HEK293 (cell line): ENCODE results near the gene TPCN2.

Experiments
- ZBTB1 ChIP-seq: fragments of 450-650 bp; formaldehyde crosslinking; IDR thresholded peaks from 2 replicates; pipeline ENCODE4 v1.5.1; 2016; ENCODE audit warnings: missing biosample characterization, missing genetic modification characterization
- ZFP41 ChIP-seq: fragments of 450-650 bp; formaldehyde crosslinking; IDR thresholded peaks from 2 replicates; pipeline ENCODE4 v1.5.1; 2016; ENCODE audit warnings: missing biosample characterization, missing genetic modification characterization, borderline replicate concordance
- ZNF138 ChIP-seq: fragments of 450-650 bp; formaldehyde crosslinking; IDR thresholded peaks from 2 replicates; pipeline ENCODE4 v1.5.1; 2016; ENCODE audit warnings: missing biosample characterization, missing genetic modification characterization, borderline replicate concordance
- ZNF146 ChIP-seq: fragments of 450-650 bp; formaldehyde crosslinking; IDR thresholded peaks from 2 replicates; pipeline ENCODE4 v1.5.1; 2016; ENCODE audit warnings: missing biosample characterization, missing genetic modification characterization
- ZNF2 ChIP-seq: fragments of 450-650 bp; formaldehyde crosslinking; IDR thresholded peaks from 2 replicates; pipeline ENCODE4 v1.5.1; 2016; ENCODE audit warnings: missing biosample characterization, missing genetic modification characterization
- ZNF280D ChIP-seq: fragments of 450-650 bp; formaldehyde crosslinking; IDR thresholded peaks from 2 replicates; pipeline ENCODE4 v1.5.1; 2016; ENCODE audit warnings: missing biosample characterization, missing genetic modification characterization
- ZNF350 ChIP-seq: fragments of 450-650 bp; formaldehyde crosslinking; IDR thresholded peaks from 2 replicates; pipeline ENCODE4 v1.5.0; 2017; ENCODE audit warnings: missing biosample characterization, mild to moderate bottlenecking, missing genetic modification characterization
- ZNF518A ChIP-seq: fragments of 450-650 bp; formaldehyde crosslinking; conservative IDR thresholded peaks from 2 replicates; pipeline ENCODE4 v1.5.1; 2016; ENCODE audit warnings: low read depth, missing biosample characterization, missing genetic modification characterization
- ZNF843 ChIP-seq: fragments of 450-650 bp; formaldehyde crosslinking; IDR thresholded peaks from 2 replicates; pipeline ENCODE4 v1.5.1; 2016; ENCODE audit warnings: missing biosample characterization, missing genetic modification characterization
- TF ChIP-seq, protein P1 (sequence below): fragments of 450-650 bp; formaldehyde crosslinking; IDR thresholded peaks from 2 replicates; pipeline ENCODE4 v1.5.1; 2016; ENCODE audit warnings: missing biosample characterization, missing genetic modification characterization

GRCh38 chr11:69083531-69084247, 35.0 kb downstream of the TPCN2 start:
- no peak for TF ChIP-seq ZNF146 (tag by site-specific recombination)
- TF ChIP-seq, protein P1, sequence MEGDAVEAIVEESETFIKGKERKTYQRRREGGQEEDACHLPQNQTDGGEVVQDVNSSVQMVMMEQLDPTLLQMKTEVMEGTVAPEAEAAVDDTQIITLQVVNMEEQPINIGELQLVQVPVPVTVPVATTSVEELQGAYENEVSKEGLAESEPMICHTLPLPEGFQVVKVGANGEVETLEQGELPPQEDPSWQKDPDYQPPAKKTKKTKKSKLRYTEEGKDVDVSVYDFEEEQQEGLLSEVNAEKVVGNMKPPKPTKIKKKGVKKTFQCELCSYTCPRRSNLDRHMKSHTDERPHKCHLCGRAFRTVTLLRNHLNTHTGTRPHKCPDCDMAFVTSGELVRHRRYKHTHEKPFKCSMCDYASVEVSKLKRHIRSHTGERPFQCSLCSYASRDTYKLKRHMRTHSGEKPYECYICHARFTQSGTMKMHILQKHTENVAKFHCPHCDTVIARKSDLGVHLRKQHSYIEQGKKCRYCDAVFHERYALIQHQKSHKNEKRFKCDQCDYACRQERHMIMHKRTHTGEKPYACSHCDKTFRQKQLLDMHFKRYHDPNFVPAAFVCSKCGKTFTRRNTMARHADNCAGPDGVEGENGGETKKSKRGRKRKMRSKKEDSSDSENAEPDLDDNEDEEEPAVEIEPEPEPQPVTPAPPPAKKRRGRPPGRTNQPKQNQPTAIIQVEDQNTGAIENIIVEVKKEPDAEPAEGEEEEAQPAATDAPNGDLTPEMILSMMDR: no peak
- TF ChIP-seq ZBTB1 (tag by site-specific recombination): no peak
- no peak for TF ChIP-seq ZNF518A
- TF ChIP-seq ZNF2 (tag by site-specific recombination): no peak
- no peak for TF ChIP-seq ZFP41 (tag by site-specific recombination)
- TF ChIP-seq ZNF350: no peak
- TF ChIP-seq ZNF138: no peak
- TF ChIP-seq ZNF843: no peak
- no peak for TF ChIP-seq ZNF280D (tag by site-specific recombination)
